BE2C (cell line): ENCODE results near the gene MMEL1.

Experiments
- DNase-seq: peaks from one replicate; pipeline ENCODE4 v3.0.0-alpha.2; 2020
- H3K27me3 ChIP-seq: fragments of 250-450 bp; sonication (Bioruptor Pico); 2 replicates; pipeline ENCODE4 v1.5.1; 2020; ENCODE audit warnings: mild to moderate bottlenecking
- H3K36me3 ChIP-seq: fragments of 250-450 bp; sonication (Bioruptor Pico); 2 replicates; pipeline ENCODE4 v1.5.1; 2020; ENCODE audit warnings: mild to moderate bottlenecking
- H3K4me1 ChIP-seq: fragments of 250-450 bp; sonication (Bioruptor Pico); 2 replicates; pipeline ENCODE4 v1.5.1; 2020
- H3K4me3 ChIP-seq: 2 replicates; pipeline ENCODE4 v1.5.1; 2011; ENCODE audit warnings: low read depth, low read length
- H3K9me3 ChIP-seq: fragments of 250-450 bp; sonication (Bioruptor Pico); 2 replicates; pipeline ENCODE4 v1.5.1; 2020
- TF ChIP-seq, protein P1 (sequence below): IDR thresholded peaks from 2 replicates; pipeline ENCODE4 v1.5.1; 2012; ENCODE audit warnings: mild to moderate bottlenecking, low read depth, low read length

The MMEL1 gene

DNA sequence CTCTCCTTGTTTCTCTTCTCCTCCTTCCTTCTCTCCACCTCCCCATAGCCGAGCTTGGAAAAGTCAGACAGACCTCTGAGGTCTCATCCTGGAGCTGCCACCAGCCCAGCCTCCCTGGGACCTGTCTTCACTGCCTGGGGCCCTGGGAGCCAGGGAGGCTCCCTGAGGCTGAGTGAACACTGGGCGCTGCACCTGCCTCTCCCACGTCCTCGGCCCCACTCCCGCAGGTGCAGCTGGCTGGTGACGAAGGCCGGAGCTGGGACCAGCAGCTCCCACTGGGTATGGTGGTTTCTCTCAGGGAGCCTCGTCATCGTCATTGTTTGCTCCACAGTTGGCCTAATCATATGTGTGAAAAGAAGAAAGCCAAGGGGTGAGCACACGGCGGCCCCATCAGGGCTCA, 71.4 kb downstream of the MMEL1 start:
- H3K27me3 ChIP-seq: no peaks in the 10 kb centered on the region
- no peaks in the 10 kb centered on the region for H3K36me3 ChIP-seq
- no peaks in the 10 kb centered on the region for H3K9me3 ChIP-seq
- H3K4me3 ChIP-seq: no peak overlapping the region
- no peaks in the 10 kb centered on the region for H3K4me1 ChIP-seq
- no peak for DNase-seq
- TF ChIP-seq, protein P1, sequence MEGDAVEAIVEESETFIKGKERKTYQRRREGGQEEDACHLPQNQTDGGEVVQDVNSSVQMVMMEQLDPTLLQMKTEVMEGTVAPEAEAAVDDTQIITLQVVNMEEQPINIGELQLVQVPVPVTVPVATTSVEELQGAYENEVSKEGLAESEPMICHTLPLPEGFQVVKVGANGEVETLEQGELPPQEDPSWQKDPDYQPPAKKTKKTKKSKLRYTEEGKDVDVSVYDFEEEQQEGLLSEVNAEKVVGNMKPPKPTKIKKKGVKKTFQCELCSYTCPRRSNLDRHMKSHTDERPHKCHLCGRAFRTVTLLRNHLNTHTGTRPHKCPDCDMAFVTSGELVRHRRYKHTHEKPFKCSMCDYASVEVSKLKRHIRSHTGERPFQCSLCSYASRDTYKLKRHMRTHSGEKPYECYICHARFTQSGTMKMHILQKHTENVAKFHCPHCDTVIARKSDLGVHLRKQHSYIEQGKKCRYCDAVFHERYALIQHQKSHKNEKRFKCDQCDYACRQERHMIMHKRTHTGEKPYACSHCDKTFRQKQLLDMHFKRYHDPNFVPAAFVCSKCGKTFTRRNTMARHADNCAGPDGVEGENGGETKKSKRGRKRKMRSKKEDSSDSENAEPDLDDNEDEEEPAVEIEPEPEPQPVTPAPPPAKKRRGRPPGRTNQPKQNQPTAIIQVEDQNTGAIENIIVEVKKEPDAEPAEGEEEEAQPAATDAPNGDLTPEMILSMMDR: no peak

DNA sequence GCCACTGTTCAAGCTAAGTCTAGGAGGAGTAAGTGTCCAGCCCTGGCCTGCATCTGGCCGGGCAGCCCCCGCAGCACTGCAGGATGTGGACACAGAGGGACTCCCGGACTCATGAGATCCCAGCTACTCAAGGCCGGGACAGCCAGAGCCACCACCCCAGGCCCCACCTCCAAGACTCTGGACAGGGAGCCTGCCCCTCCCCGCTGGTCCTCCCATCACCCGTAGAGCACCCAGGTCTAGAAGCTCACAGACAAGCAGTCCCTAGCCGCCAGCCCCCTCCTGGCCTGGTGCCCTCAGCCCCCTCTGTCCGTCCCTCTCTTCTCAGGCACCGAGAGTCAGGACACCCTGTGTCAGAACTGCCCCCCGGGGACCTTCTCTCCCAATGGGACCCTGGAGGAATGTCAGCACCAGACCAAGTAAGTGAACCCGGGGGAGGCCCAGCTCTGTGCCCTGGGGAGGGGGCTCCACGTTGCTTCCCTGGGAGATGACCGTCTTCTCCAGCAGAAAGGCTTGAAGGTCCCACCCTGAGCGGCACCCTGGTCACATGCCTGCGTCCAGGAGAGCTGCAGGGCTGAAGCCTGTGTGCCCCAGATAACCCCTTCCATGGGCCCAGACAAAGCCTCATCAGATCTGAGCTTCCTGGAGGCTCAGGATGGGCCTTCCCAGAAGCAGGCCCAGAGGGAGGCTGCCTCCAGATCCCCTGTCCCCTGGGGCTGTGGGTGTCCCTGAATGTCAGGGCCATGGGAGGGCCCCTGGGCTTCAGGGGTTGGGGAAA, 72.3 kb downstream of the MMEL1 start:
- H3K4me3 ChIP-seq: no peak overlapping the region
- TF ChIP-seq, protein P1: no peak
- no peak for DNase-seq
- H3K36me3 ChIP-seq: no peaks in the 10 kb centered on the region
- H3K27me3 ChIP-seq: no peaks in the 10 kb centered on the region
- peaks cover 3% of the 10 kb centered on the region; the same call in 1 of the 2 replicates for H3K4me1 ChIP-seq
- no peaks in the 10 kb centered on the region for H3K9me3 ChIP-seq

DNA sequence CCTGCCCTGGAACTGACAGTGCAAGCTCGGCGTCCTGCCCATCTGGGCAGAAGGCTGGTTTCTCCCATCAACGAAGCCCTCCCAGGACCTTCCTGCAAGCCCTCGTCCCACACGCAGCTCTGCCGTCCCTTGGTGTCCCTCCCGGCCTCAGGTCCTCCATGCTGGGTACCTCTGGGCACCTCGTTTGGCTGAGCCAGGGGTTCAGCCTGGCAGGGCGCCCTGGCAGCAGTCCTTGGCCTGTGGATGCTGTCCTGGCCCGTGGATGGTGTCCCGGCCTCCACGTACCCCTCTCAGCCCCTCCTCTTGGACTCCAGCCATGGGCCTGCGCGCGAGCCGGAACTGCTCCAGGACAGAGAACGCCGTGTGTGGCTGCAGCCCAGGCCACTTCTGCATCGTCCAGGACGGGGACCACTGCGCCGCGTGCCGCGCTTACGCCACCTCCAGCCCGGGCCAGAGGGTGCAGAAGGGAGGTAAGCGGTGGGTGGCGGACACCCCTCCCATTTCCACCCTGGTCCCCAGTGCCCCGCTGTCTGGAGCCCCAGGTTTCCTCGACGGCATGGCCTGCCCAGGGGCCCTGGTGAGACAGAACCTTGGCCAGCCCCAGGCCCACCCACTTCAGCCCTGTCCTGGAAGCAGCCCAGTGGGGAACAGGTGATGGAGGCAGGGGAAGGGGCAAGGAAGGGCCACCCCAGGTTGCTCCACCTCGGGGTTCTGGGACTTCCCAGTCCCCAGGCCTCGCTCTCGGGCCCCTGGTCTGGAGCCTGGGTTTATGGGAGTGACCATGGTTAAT, 73.1 kb downstream of the MMEL1 start:
- Histone ChIP-seq H3K4me3 (no peak overlapping the region), H3K9me3 (no peaks in the 10 kb centered on the region), H3K36me3 (no peaks in the 10 kb centered on the region), H3K27me3 (no peaks in the 10 kb centered on the region), H3K4me1 (peaks cover 3% of the 10 kb centered on the region; the same call in 1 of the 2 replicates)
- no peak for DNase-seq
- TF ChIP-seq, protein P1: no peak

DNA sequence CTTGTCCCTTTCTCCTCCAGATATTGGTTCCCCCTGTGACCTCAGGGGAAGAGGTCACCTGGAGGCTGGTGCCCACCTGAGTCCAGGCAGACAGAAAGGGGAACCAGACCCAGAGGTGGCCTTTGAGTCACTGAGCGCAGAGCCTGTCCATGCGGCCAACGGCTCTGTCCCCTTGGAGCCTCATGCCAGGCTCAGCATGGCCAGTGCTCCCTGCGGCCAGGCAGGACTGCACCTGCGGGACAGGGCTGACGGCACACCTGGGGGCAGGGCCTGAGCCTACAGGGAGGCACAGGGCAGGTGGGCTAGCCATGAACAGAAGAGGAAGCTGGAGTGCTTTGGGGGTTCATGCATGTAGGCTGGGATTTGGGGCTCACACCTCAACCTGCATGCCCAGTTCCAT, 74.0 kb downstream of the MMEL1 start:
- no peak overlapping the region for H3K4me3 ChIP-seq
- H3K9me3 ChIP-seq: no peaks in the 10 kb centered on the region
- H3K36me3 ChIP-seq: no peaks in the 10 kb centered on the region
- no peak for DNase-seq
- TF ChIP-seq, protein P1: no peak
- peaks cover 3% of the 10 kb centered on the region; the same call in 1 of the 2 replicates for H3K4me1 ChIP-seq
- no peaks in the 10 kb centered on the region for H3K27me3 ChIP-seq

DNA sequence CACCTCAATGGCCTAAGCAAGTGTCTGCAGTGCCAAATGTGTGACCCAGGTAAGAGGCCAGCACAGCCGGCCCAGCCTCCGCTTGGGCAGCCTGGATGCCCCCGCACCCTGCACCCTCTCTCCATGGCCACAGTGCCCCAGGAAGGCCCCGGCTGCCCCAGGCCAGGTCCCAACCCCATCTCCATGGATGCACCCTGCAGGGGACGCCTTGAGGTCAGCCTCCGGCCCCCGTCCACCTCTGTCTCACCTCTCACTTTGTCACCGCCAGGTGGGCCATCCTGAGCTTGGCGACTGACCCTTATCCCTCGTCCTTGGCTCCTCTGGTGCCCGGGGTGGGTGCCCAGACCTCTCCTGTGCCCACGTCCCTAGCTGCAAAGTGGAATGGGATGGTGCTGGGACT, 74.4 kb downstream of the MMEL1 start:
- peaks cover 3% of the 10 kb centered on the region; the same call in 1 of the 2 replicates for H3K4me1 ChIP-seq
- TF ChIP-seq, protein P1: no peak
- no peaks in the 10 kb centered on the region for H3K36me3 ChIP-seq
- no peaks in the 10 kb centered on the region for H3K9me3 ChIP-seq
- DNase-seq: no peak
- no peak overlapping the region for H3K4me3 ChIP-seq
- H3K27me3 ChIP-seq: no peaks in the 10 kb centered on the region
